Left ventricle myocardium inferior (tissue), 1 donor: ENCODE data around the gene CACNA1I. TPM values are rescaled to one million over a fixed set of nuclear protein-coding genes. Genes with fewer than 3 reads are reported as not detected.

Experiments used
- DNase-seq: peaks from one replicate; pipeline ENCODE4 v3.0.0-alpha.2; 2020
- H3K27ac ChIP-seq: fragments of 200-600 bp; replicated peaks from 2 replicates; pipeline ENCODE4 v1.8.0; 2021
- H3K27me3 ChIP-seq: fragments of 200-600 bp; 2 replicates; pipeline ENCODE4 v1.8.0; 2021; ENCODE audit warnings: low read depth
- H3K36me3 ChIP-seq: fragments of 200-600 bp; 2 replicates; pipeline ENCODE4 v1.8.0; 2021
- H3K4me1 ChIP-seq: fragments of 200-600 bp; 2 replicates; pipeline ENCODE4 v1.8.0; 2021
- H3K4me3 ChIP-seq: fragments of 200-600 bp; 2 replicates; pipeline ENCODE4 v1.8.0; 2021; ENCODE audit warnings: mild to moderate bottlenecking, moderate library complexity
- H3K9me3 ChIP-seq: fragments of 200-600 bp; replicated peaks from 2 replicates; pipeline ENCODE4 v1.8.0; 2021
- intact Hi-C: fragments of 100-400 bp; cut with micrococcal nuclease; formaldehyde crosslinking; loops from one replicate; pipeline ENCODE4 v1.11.0; 2022
- total RNA-seq: library from RNA; stranded (reverse); fragmentation: NEBNext Ultra II Directional; extraction: Animal tissue kit (Norgen Biotek cat#: 25700); gene quantifications from one replicate; pipeline ENCODE4 v1.2.1, GENCODE V29; 2021
- TF ChIP-seq, protein P1 (sequence below): fragments of 200-600 bp; IDR thresholded peaks from 2 replicates; pipeline ENCODE4 v1.8.0; 2021; ENCODE audit warnings: antibody characterized with exemption, mild to moderate bottlenecking, borderline replicate concordance
- donor health status: DM: no; HTN: yes; CAD: no; lungs with severe emphysema.

The CACNA1I gene
- total RNA-seq, 1 donor from 2014 or later: 0.05 TPM

DNA sequence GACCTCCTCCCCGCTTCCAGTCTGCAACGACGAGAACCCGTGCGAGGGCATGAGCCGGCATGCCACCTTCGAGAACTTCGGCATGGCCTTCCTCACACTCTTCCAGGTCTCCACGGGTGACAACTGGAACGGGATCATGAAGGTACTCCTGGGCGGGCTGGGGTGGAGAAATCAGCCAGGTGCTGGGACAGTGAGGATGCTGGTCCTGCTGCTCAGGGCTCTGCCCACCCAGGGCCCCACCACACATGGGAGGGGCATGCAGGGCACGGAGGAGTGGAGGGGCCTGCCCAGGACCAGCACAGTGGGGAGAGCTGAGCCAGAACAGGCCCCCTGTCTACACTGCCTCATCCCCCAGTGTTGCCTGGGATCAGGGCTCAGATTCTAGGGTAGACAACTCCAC, 107.4 kb downstream of the CACNA1I start:
- Histone ChIP-seq H3K9me3 (peaks cover 5% of the 10 kb centered on the region), H3K4me1 (no peaks in the 10 kb centered on the region), H3K27ac (no peak overlapping the region), H3K4me3 (no peak overlapping the region), H3K27me3 (peaks cover 97% of the 10 kb centered on the region), H3K36me3 (no peaks in the 10 kb centered on the region)
- DNase-seq: no peak
- intact Hi-C loops: no loop called here
- TF ChIP-seq, protein P1, sequence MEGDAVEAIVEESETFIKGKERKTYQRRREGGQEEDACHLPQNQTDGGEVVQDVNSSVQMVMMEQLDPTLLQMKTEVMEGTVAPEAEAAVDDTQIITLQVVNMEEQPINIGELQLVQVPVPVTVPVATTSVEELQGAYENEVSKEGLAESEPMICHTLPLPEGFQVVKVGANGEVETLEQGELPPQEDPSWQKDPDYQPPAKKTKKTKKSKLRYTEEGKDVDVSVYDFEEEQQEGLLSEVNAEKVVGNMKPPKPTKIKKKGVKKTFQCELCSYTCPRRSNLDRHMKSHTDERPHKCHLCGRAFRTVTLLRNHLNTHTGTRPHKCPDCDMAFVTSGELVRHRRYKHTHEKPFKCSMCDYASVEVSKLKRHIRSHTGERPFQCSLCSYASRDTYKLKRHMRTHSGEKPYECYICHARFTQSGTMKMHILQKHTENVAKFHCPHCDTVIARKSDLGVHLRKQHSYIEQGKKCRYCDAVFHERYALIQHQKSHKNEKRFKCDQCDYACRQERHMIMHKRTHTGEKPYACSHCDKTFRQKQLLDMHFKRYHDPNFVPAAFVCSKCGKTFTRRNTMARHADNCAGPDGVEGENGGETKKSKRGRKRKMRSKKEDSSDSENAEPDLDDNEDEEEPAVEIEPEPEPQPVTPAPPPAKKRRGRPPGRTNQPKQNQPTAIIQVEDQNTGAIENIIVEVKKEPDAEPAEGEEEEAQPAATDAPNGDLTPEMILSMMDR: no peak

DNA sequence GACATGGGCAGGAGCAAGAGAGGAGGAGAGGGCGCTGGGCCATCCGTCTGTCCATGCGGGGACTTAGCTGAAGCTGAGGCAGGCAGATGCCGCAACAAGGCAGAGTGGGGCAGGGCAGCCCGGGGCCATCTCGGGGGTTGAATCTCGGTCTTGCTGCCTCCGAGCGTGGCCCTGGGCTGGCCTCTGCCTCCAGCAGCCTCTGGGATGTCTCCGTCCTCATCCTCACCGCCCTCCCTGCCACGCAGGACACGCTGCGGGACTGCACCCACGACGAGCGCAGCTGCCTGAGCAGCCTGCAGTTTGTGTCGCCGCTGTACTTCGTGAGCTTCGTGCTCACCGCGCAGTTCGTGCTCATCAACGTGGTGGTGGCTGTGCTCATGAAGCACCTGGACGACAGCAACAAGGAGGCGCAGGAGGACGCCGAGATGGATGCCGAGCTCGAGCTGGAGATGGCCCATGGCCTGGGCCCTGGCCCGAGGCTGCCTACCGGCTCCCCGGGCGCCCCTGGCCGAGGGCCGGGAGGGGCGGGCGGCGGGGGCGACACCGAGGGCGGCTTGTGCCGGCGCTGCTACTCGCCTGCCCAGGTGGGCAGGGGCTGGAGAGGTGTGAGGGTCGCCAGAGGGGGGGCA, 108.4 kb downstream of the CACNA1I start:
- intact Hi-C loops: no loop called here
- H3K27me3 ChIP-seq: peaks cover 98% of the 10 kb centered on the region
- no peak overlapping the region for H3K4me3 ChIP-seq

DNA sequence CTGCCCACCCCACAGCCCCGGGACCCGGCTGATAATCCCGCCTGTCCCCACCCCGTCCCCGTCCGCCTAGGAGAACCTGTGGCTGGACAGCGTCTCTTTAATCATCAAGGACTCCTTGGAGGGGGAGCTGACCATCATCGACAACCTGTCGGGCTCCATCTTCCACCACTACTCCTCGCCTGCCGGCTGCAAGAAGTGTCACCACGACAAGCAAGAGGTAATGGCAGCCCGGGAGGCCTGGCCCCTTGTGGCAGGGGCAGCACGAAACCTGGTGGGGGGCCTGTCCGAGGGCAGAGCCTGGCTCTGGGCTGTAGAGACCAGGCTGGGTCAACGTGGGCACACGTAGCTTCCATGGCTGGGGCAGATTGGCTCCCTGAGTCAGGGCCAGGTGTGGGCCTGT, 109.1 kb downstream of the CACNA1I start:
- Histone ChIP-seq H3K9me3 (no peaks in the 10 kb centered on the region), H3K4me1 (no peaks in the 10 kb centered on the region), H3K27ac (no peak overlapping the region), H3K4me3 (no peak overlapping the region), H3K36me3 (no peaks in the 10 kb centered on the region), H3K27me3 (peaks cover 98% of the 10 kb centered on the region)
- intact Hi-C loops: no loop called here
- DNase-seq: no peak
- TF ChIP-seq, protein P1: no peak

More for the DNA sequence above, 108.4 kb downstream of the CACNA1I start:
- no peak for DNase-seq
- no peaks in the 10 kb centered on the region for H3K36me3 ChIP-seq
- H3K4me1 ChIP-seq: no peaks in the 10 kb centered on the region
- no peak overlapping the region for H3K27ac ChIP-seq
- TF ChIP-seq, protein P1: no peak
- H3K9me3 ChIP-seq: no peaks in the 10 kb centered on the region

DNA sequence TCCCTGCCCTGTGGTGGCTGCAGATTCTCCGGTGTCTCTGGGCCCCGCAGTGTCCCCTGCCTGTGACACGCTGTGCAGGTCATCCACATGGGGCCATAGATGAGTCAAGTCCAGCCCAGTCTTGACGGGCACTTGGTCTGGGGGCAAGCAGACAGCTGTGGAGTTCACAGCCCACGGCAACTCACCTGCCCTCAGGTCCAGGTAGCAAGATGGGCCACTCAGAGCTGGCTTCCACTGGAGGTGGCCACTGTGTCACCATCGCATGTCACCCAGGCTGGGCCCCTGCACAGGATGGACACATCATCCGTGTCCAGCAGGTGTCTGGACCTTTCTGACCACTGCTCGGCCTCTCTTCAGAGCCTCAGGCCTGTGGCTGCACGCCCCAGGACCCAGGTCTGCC, 109.9 kb downstream of the CACNA1I start:
- TF ChIP-seq, protein P1: no peak
- no peaks in the 10 kb centered on the region for H3K36me3 ChIP-seq
- peaks cover 98% of the 10 kb centered on the region for H3K27me3 ChIP-seq
- H3K9me3 ChIP-seq: no peaks in the 10 kb centered on the region
- DNase-seq: no peak
- intact Hi-C loops: no loop called here
- no peak overlapping the region for H3K4me3 ChIP-seq
- no peak overlapping the region for H3K27ac ChIP-seq
- H3K4me1 ChIP-seq: no peaks in the 10 kb centered on the region

DNA sequence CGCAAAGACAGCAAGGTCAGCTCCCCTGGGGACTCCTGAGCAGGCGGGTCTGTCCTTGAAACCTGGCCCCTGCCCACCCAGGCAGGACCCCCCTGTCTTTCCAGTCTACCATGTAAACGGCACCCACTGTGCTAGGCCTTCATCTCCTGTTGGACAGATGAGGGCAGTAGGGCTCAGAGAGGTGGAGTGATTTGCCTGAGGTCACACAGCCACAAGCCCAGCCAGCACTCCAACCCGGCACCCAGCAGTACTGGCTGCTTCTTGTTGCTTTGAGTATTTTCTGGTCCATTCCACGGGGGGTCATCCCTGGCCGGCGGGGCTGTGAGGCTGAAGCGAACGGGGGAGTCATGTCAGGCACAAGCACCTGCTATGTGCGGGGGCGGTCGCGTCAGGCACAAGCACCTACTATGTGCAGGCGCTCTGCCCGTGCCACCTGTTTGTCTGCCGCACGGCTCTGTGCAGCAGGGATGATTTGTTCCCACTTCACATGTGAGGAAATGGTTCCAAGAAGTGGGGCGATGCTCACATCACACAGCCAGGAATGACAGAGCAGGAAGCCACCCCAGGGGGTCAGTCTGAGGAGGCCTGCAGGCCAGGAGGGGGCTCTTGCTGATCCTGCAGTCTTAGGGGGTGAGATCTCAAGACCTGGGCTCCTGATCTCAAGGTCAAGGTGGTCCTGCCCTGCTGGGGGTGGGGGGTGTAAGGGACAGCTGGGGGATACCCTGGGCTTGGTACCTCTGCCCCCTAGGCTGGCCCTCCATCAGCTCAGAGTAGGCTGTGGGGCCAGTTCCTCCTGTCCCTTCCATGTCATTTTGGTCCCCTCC, 110.7 kb downstream of the CACNA1I start:
- no peak overlapping the region for H3K27ac ChIP-seq
- no peaks in the 10 kb centered on the region for H3K36me3 ChIP-seq
- H3K27me3 ChIP-seq: peaks cover 98% of the 10 kb centered on the region
- H3K4me3 ChIP-seq: no peak overlapping the region
- no peaks in the 10 kb centered on the region for H3K9me3 ChIP-seq
- H3K4me1 ChIP-seq: no peaks in the 10 kb centered on the region
- intact Hi-C loops: no loop called here
- DNase-seq: no peak
- TF ChIP-seq, protein P1: no peak
